ENCODE results near the gene SRGAP1. TPM values are rescaled to one million over a fixed set of nuclear protein-coding genes. Genes with fewer than 3 reads are reported as not detected.
"Not testable (repeated sequence)": the region's sequence is repeated elsewhere in the genome, so short reads cannot be mapped to it uniquely, and the experiment has no call there.

Gene SRGAP1
- polyA plus RNA-seq, 4 donors, result 18.3 to 23.7 (median 21.9) TPM

DNA sequence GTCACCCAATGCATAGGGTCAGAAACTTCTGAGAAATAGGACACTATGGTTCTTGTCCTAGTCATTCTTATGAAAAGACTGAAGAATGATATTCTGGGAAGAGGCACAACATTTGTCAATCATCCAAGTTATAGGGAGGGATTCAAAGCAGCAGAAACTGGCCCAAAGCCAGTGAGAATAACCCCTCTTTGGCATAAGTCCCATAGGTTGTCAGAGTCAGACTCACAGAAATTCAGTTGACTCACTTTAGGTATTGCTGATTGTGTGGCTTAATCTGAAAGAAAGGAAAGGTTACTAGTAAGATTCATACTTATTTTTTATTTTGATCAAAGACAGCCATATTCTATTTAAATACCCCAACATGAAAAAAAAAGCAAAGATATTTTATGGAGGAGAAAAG is 151.0 kb downstream of the SRGAP1 start:
- DNase-seq (ENCODE audit: low read depth in 4 of 4, low spot score in 3 of 4), result no peak

DNA sequence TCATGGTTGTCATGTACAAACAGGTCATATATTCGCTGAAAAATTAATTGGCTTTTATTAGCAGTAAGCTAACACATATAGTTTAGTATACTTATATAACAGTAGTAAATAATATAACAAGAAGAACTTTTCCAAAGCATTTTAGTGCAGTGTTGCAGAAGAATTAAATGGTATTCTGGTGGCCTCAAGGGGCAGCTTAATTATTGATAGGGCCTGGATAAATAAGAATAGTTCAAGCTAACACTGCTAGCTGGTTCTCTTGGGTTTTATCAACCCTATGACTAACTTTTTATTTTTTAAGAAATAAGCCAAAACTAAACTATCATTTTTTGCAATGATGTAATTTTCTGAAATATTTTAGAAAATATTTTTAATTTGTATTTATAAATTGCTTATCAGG is 152.1 kb downstream of the SRGAP1 start:
- no peak for DNase-seq (ENCODE audit: low read depth in 4 of 4, low spot score in 3 of 4)

DNA sequence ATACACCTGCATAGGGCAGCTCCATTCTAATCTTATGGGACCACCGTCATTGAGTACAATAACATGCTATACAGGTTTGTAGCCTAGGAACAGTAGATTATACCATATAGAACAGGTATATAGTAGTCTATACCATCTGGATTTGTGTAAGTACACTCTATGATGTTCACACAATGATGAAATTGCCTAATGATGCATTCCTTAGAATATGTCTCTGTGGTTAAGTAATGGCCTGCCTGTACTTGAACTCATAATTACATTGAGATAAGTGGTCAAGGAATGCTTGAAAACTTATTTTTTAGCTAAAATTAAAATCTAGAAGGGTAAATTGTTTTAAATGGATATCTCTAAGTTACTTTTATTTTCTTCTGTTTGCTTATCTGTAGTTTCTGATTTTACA is 152.7 kb downstream of the SRGAP1 start:
- DNase-seq (ENCODE audit: low read depth in 4 of 4, low spot score in 3 of 4), result no peak

DNA sequence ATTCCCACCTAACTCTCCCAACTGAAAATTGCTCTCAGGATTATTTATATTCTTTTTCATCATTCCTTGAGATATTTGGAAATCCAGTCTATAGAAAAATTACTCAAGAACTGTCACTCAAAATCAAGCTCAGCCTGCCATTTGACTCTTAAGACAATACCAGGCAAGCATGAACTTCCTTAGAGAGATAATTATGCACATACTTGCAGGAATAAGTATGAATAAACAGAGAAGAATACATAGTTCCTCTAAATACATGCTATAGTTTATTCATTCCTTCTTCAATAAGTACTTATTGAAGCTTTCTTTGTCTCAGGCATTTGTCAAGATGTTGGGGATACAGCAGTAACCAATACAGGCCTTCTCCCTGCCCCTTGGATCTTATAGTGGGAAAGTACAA is 154.1 kb downstream of the SRGAP1 start:
- DNase-seq (ENCODE audit: low read depth in 4 of 4, low spot score in 3 of 4), result no peak

DNA sequence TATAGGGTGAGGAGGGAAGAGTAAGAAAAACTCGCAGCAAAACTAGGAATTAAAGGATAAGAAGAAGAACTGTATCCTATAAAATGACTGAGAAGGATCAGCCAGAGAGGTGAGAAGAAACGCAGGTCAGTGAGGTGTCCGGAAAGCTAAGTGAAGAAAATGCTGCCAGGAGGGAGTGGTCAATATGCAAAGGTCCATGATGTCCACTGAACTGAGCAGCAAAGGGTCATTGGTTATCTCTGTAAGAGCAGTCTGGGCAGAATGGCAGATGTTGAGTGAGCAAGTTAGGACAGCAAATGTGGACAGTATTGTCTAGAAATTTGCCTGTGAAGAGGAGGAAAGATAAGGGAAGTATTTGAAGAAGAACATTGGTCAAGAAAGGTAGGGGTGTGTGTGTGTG is 155.4 kb downstream of the SRGAP1 start:
- DNase-seq (ENCODE audit: low read depth in 4 of 4, low spot score in 3 of 4), result no peak

DNA sequence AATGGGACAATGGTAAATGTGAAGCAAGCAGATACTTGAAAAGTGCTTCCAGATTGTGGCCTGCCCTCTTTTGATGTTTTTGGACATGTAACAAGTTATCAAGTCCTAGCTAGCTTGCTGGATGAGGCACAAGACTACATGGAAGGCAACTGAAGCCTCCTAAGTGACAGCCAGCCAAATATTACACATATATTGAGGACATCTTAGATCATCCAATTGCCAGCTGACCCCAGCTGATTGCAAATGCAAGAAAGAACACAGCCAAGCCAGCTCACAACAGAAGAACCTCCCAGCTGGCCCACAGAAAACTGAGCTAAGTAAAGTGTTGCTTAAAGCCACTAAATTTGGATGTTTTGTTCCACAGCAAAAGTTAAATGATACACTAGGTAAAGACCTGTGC is 156.9 kb downstream of the SRGAP1 start:
- no peak for DNase-seq (ENCODE audit: low read depth in 4 of 4, low spot score in 3 of 4)

DNA sequence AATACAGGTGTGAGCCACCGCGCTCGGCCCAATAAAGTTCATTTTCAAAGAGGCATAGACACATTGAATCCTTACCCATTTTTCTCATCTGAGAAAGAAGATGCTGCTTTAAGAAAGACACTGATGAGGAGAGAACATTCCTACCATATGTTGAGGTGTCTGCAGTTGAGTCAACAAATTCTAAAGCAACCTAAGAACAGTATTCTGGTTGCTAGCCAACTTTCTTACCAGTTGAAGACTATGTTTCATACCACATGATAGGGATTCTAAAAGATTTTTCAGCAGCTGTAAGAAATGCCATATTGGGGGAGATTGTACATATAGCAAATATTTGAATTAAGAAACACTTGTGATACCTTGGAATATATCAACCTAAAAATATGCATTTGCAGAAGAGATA is 160.1 kb downstream of the SRGAP1 start:
- DNase-seq (ENCODE audit: low read depth in 4 of 4, low spot score in 3 of 4), result no peak

DNA sequence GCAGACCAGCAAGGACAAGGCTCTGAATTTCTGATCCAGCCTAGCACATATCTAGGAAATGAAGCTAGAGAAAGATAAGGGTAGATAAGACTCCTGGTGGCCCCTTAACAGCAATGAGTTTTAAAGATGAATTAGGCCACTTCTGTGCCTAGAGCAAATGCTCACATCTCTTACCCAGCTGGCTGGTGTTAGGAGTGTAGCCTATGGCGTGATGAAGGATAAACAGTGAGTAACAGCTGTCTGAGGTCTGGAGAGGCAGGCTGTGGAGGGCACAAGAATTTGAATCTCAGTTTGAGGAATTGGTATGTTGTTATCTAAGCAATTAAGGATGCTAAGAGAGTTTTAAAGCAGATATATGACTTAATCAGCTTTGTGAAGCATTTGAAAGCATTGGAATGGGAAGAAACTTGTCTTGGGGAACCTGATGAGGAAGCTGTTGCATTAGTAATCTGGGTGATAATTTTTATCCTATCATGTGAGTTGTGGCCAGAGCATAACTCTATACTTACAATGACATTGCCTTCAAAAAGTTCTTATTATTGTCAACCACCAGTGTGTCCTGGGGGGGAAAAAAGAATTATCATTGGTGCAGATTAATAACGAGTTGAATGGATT is 161.8 kb downstream of the SRGAP1 start:
- no peak for DNase-seq (ENCODE audit: low read depth in 4 of 4, low spot score in 3 of 4)

DNA sequence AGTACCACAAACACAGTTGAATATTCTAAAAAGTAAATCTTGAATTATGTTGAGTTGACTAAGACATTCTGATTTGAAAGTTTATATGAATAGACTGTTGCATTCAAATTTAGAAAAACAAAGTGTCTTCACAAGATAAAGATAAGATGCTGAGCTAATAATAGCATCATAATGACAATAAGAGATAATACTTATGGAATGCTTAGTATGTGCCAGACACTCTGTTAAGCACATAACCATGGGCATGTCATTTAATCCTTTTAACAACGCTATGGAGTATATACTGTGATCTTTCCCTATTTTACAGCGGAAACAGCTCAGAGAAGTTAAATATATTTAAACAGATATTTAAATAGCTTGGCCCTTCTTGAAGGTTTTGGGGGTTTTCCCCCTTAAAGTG is 163.4 kb downstream of the SRGAP1 start:
- no peak for DNase-seq (ENCODE audit: low read depth in 4 of 4, low spot score in 3 of 4)

DNA sequence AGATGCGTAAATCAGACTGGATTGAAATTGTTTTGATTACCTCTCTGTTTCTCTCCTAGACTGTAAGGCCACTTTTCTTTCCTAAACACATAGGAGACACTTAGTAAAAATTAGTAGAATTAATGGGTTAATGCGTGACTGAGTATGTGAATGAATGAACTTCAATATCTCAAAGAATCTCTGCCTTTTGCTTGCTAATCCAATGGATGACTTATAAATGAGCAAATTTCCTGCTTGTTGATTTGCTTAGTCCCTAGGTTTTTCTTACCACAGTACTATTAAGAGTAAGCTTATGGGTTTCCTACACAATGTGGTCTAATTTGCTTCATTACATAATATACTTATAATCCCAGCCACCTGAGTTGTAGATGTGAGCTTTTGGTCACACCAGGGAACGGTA is 164.1 kb downstream of the SRGAP1 start:
- DNase-seq (ENCODE audit: low read depth in 4 of 4, low spot score in 3 of 4), result no peak

DNA sequence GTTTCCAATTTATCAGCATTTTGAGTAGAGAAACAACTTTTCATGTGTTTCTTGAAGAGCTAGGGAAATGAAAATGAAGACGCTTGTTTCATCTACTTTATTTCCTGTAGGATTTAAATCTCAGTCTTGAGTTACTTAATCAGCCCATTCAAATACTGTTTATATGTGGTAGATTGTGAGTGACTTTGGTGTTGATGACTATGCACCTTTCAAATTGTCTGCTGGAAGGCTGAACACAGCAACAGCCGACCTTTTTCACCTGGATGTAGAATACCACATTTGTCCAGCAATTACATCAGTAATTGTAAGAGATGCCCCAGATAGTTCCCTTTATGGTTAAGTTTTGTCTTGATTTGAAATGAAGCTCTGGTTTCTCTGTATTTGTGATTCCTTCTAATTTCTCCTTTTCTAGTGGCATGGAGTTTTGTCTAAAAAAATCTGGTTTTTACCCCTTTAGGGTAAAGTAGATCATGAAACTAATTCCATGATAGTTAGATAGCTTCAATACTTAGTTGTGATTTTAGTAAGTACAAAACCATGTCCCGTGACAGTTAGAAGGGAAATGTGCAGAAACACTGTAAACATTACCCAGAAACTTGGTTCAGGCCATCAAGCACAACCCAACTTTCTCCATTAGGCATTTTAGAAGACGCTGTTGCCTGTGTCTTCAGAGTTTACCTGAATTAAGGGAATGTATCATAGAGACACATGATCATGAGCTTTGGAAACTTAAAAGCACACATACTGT is 165.0 kb downstream of the SRGAP1 start:
- no peak for DNase-seq (ENCODE audit: low read depth in 4 of 4, low spot score in 3 of 4)

DNA sequence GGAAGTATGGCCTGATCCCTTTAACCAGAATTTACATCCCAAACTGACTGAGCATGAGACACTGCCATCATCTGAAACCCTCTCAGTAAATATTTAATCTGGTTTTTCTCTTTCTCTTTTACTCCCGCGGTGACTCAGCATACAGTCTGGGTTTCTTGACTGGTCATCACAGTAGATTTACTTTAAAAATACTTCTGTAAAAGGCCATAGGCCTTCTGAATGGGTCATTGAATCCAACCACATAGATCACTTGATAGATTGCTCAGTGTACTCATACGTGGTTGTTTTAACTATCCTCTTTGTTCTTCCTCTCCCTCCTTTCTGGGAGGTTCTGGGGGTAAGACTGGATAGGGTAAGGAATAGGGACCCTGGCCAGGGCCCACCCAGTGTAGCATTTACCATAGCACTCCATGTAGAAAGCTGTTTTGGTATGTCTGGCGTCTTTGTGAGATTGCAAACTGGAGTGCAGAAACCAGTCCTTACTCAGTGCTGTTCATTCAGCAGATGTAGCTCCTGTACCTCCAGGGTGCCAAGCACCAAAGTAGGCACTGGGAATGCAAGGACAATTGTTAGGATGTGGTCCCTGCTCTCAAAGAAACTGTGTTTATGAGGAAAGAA is 165.7 kb downstream of the SRGAP1 start:
- DNase-seq (ENCODE audit: low read depth in 4 of 4, low spot score in 3 of 4), result no peak

DNA sequence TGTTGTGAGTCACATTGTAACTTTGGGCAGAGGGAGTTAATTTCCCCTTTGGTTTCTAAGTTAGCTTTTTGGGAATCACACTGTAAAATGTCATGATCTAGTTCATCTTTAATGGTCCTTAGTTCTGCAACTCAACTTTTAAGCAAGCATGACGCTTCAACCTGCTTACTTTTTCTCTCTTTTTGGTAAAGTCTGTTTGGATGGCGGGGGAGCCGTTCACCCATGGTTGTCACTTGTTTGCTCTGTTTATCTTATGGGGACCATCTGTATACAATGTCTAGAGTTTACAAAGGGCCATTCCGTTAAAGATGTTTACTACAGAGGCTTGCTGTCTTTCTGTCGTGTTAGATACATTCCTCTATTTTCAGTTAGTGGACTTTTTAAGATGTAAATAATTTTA is 172.0 kb downstream of the SRGAP1 start:
- DNase-seq (ENCODE audit: low read depth in 4 of 4, low spot score in 3 of 4), result no peak

DNA sequence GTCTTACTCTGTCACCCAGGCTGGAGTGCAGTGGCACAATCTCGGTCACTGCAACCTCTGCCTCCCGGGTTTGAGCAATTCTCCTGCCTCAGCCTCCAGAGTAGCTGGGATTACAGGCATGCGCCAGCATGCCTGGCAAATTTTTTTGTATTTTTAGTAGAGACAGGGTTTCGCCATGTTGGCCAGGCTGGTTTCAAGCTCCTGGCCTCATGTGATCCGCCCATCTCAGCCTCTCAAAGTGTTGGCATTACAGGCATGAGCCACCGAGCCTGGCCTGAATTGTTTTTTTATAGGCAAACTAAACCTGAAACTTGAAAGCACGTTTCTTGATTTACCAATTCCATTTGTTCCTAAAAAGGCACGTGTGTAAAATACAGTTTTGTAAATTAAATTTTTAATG is 173.6 kb downstream of the SRGAP1 start:
- not testable (repeated sequence) for DNase-seq (ENCODE audit: low read depth in 4 of 4, low spot score in 3 of 4)

DNA sequence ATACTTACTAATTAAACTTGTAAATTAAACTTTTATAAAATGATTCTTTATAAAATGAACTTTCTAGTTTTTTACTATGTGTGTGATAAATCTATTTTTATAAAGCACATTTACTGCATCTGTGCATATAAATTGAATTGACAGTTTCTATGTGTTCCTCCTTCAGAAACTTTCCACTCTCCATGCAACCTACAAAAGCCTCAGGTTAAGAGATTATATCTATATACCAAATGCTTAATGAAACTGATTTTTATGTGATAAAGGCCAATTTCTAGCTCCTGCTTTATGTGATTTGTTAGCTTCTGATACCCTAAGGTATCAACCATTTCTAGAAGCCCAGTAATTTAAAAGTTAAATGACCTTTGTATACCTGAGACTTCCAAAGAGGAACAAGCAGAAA is 174.0 kb downstream of the SRGAP1 start:
- no peak for DNase-seq (ENCODE audit: low read depth in 4 of 4, low spot score in 3 of 4)

DNA sequence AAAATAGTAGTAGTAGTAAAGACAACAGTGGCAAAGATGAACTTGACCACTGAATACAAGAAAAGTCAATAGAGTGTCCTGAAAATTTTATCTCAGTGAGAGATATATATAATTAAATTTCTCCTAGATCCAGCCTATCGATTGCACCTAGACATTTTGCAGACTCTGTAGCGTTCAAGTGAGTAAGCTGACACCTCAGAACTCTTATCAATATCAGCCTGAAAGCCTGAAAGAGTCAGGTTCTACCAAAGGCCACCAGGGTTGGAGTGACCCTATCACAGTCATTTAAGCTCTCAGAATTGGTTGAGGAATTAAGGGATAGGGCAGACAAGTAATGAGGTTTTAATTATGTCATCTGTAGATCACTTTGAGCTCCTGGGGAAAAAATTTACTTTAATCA is 174.6 kb downstream of the SRGAP1 start:
- DNase-seq (ENCODE audit: low read depth in 4 of 4, low spot score in 3 of 4), result no peak

DNA sequence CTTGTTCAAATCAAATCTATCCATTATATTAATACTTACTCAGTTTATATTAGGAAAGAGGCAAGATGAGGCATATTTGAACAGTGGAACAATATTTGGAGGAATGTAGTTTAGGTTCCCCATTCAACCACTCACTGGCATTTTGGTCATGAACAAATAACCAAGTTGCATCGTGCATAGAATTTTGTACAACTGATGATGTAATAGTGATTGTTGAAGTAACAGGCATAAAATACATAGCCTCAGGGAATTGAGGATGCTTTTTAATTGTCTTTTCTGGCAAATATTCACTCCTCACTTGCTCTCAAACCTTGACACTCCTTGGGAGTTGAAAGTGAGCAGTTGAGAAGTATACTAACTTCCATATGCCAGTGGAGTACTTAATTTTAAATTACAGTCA is 175.2 kb downstream of the SRGAP1 start:
- no peak for DNase-seq (ENCODE audit: low read depth in 4 of 4, low spot score in 3 of 4)

DNA sequence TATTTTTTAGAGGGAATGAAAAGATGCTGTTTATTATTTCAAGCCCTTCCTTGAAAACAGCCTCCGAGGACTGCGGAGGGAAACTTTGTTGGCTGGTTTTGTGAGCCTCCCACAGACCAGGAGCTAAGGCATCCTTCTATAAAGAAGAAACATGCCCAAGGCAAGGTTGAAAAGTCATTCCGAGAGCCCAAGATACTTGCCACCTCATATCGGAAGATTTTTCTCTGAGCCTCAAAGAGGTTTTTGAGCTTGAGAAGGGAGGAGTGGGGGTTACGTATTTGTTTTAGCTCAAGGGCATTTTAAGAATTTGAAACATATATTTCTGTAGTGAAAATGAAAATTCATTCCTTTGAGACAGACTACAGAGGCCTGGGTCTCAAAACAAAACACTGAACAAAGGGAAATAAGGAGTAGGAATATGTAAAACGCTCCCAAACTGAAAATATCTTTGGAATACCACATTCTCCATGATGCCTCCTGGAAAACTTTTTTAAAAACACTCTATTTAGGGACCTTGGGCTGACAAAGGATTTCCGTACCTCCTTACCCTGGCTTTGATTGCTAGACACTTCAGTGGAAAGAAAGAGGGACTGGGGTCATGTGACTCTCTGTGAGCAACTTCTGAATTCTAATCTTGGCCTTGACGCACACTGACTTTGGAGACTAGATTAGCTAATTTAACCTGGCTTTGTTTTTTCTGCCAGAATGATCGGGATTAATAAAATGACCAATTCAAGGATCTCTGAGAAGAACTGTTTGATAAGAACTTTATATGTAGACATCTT is 180.9 kb downstream of the SRGAP1 start:
- no peak for DNase-seq (ENCODE audit: low read depth in 4 of 4, low spot score in 3 of 4)

DNA sequence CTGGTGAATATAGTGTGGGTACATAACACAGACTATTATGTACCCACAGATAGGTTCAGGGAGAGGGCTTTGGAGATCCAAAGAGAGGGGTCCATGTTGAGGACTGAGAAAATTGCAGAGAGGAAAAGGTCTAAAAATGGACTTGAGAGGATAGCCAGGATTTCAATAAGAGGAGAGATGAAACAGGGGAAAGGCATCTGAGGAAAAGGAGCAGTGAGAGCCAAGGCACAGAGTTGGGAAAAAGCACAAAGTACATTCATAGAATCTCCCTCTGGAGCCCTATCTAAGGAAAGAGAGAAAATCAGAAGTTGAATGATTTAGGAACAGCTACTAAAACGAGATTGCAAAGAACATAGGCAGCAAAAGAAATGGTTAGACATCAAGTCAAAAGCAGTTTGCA is 182.8 kb downstream of the SRGAP1 start:
- DNase-seq (ENCODE audit: low read depth in 4 of 4, low spot score in 3 of 4), result no peak

DNA sequence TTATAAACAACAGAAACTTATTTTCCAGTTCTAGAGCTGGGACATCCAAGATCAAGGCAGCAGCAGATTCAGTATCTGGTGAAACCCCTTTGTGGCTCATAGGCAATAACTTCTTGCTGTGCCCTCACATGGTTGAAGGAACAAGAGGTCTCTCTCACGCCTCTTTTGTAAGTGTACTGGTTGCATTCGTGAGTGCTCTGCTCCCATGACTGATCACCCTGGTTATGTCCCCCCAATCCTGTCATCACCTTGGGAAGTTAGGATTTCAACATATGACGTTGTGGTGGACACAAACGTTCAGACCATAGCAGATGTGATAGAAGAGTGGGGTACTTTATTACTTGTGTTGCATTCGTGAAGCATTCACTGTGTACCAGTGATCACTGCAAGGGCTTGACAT is 184.0 kb downstream of the SRGAP1 start:
- no peak for DNase-seq (ENCODE audit: low read depth in 4 of 4, low spot score in 3 of 4)
